RKO (cell line): ENCODE measurements around the gene GATA5.

ENCODE experiments used
- DNase-seq: peaks from one replicate; pipeline ENCODE4 v3.0.0-alpha.2; 2016; ENCODE audit warnings: low spot score

GATA5 gene

DNA sequence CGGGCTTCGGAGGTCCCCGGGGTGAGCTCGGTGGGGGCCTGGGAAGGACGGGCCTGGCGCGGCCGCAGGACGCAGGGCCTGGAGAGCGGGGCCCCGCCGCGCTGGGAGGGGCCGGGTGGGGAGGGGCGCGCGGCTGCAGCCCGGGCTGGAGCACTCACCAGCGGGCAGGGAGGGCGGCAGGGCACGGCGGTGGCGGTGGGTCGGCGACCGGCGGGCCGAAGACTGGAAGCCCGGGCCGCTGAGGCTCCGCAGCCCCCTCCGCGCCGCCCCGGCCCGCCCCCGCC is at the start of gene GATA5:
GATA5 (minus strand) TSS at position 224 of the 284 bp plus-strand sequence. CDS start 474 bp downstream, outside the sequence.
- DNase-seq = no peak

DNA sequence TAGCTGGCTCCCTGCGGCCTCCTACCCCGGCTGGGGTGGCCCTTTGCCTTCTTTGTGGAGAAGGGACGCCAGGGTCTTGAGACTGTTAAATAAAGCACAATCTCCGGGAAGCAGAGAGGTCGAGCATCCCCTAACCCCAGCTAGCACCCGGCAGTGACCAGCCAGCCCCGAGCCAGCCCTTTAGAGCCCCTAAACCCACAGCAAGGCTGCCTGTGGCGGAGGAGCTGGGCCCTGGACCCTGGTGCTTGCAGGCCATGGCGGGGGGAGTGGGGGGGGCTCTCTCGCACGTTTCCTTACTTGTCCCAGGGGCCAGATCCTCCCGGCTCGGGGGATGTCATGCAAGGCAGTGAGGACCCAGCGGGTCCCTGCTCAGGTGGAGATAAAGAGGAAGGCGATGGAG is 49.2 kb upstream of the GATA5 start:
- DNase-seq = no peak

- DNase-seq = no peak
These were observed 48.7 kb upstream of the GATA5 start for GRCh38 chr20:62524505-62524911.

GRCh38 chr20:62523473-62524203 is 47.8 kb upstream of the GATA5 start:
- peak; percentile 42 for DNase-seq

DNA sequence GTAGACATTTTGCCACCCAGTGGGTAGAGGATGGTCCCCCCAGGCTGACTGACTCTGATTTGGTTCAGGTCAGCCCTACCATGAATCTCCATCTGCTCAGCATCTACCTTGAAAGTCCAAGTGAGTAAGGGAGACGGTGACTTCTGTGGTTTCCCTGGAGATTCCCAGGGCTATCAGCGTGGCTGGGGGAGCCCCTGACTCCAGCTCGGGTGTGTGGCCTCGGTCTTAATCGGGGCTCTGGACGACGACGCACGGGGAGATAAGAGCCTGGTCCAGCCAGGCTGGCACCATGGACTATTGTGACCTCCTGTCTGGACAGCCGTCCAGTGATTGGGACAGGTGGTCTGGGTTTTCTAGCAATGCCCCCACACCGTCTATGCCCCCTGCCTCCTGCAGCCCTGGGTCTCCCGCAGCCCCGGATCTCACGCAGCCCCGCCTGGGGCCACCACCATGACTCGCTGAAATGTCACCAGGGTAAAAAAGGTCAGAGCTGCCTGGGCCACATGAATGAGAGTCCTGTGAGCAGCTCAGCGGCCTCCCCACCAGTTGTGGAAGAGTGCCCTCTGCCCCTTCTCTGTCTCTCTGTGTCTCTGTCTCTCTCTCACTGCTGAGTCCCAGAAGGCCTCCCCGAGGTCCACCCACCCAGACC is 47.1 kb upstream of the GATA5 start:
- DNase-seq = no peak

- no peak for DNase-seq
These were observed 44.0 kb upstream of the GATA5 start for GRCh38 chr20:62519826-62520225.

DNA sequence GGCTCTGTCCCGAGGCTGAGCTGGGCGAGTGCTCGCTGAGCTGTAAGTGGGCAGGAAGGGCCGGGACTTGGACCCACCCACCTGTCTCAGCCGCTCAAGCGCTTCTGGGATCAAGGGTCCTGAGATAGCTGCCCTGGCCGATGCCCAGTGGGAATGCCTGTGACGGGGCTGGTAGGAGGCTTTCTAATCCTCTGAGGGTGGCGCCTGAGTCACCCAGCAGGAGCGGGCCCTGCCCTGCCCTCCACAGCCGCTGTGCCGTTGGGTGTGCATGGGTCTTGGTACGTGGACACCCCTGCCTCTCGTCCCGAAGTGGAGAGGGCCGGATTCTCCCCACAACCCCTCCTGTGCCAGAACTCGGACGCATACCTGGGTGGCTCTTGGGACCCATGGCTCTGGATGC is 43.1 kb upstream of the GATA5 start:
- DNase-seq = no peak

GRCh38 chr20:62517901-62518610 is 42.3 kb upstream of the GATA5 start:
- no peak for DNase-seq

DNA sequence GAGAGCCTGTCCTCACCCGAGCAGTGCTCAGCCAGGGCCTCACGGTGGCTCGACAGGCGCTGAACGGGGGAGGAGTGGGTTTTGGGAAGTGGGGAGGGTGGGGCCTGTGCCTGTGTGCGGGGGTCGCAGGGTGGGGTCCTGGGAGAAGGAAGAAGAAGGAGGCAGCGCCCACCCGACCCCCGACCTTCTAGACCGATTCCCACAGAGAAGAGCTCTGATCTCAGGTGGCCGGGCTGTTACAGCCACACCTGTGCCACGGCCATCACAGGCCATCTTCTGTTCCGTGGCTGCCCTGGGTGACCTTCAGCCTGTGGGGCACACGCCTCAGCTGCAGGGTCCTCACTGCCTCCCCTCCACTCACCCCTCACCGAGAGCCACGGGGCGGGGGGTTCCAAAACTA is 41.4 kb upstream of the GATA5 start:
- no peak for DNase-seq

DNA sequence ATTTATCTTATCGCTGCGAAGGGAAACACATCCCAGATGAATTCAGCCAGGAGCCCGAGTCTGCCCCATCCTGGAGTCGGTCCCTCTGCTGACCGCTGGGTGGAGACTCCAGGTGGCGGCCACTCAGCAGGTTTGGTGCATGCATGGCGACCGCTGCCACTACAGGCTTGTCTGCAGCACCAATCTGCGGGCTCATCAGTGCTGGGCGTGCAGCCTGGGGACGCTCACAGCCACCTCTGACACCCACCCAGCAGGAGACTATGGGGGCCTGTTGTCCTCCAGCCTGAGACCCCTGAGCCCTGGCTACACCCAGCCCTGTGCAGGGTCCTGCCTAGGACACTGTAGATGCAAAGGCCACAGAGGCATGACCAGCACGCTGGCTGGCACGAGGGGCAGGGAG is 40.5 kb upstream of the GATA5 start:
- no peak for DNase-seq

GRCh38 chr20:62515826-62516225 is 40.0 kb upstream of the GATA5 start:
- no peak for DNase-seq

- DNase-seq = no peak
These were observed 39.5 kb upstream of the GATA5 start for GRCh38 chr20:62515280-62515679.

GRCh38 chr20:62513991-62514390 is 38.2 kb upstream of the GATA5 start:
- DNase-seq = no peak

- DNase-seq = no peak
These were observed 36.3 kb upstream of the GATA5 start for GRCh38 chr20:62511915-62512610.

- DNase-seq = no peak
These were observed 35.6 kb upstream of the GATA5 start for GRCh38 chr20:62511300-62511914.

DNA sequence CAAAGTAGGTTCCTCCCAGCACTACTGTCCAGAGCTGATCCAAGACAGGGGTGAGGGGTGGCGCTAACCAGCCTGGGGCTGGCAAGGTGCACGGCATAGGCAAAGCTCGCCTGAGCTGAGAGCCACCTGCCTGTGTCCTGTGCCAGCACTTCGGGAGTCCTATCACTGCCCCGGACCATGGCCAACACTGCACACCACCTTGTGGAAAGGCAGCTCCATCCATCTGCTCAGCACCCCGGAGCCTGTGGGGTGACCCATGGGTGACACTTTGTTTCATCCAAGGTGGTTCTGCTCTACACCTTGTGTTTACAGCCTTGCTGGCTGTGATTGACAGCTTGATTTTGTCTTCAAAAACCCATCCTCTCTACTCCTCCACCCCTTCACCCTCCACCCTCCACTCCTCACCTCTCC is 32.9 kb upstream of the GATA5 start:
- DNase-seq = peak; percentile 44

- DNase-seq = no peak
These were observed 32.3 kb upstream of the GATA5 start for GRCh38 chr20:62507991-62508640.

GRCh38 chr20:62507323-62507722 is 31.5 kb upstream of the GATA5 start:
- DNase-seq = no peak

DNA sequence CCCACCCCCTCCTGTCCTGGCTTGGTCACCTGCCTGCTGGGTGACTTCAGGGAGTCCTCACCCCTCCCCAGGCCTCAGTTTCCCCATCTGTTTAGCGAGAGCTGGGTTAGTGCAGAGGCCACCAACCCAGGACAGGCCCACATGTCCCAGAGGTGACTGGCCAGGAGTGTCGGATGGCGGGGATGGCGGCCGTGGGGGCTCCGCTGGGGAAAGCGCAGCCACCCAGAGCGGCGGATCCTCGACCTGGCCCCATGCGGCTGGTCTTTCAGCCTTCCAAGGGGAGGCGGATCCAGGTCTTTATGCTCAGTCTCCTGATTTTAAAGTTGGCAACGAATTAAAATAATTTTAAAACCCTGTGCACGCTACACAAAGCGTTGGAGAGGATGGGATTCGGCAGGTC is 31.0 kb upstream of the GATA5 start:
- DNase-seq = no peak

DNA sequence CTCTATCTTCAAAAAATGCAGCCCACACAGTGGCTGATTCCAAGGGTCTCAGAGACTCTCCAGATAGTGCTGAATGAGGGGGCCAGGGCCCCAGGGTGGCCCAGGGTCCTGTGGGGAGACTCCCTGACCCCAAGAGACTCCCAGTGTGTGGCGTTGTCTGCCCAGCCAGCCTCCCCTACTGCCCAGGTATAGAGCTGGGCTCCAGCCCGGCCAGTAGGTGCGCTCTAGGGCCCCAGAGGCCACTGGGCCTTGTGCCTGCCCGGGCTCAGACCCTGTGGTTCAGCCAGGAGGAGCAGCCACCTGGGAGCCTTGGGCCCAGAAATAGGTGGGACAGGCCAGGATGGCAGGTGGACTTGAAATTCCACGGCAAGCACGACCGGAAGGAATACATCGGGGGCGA is 30.3 kb upstream of the GATA5 start:
- DNase-seq = no peak

GRCh38 chr20:62505337-62506045 is 29.7 kb upstream of the GATA5 start:
- no peak for DNase-seq
